IMR-90 (cell line): ENCODE data around the gene MAP3K7CL. TPM values are rescaled to one million over a fixed set of nuclear protein-coding genes. Genes with fewer than 3 reads are reported as not detected.

ENCODE experiments used
- ATAC-seq: fragments of 200-7000 bp; cut with Tn5 transposase; 2 replicates; pipeline ENCODE4 v1.9.1; 2020; ENCODE audit warnings: low read depth, mild to moderate bottlenecking, moderate library complexity
- BruUV-seq: library from RNA; stranded (reverse); fragments of 400-500 nt; replicated peaks from 2 replicates; lab custom pipeline; 2021; lab: Mats Ljungman, UMichigan
- CTCF ChIA-PET: fragments of 300-600 bp; formaldehyde crosslinking; extraction: SDS; loops from one replicate; lab custom pipeline; 2021; ENCODE audit warnings: antibody characterized with exemption; lab: Yijun Ruan, JAX
- POLR2A ChIA-PET: fragments of 300-600 bp; sonication (Branson Sonifier 250); formaldehyde crosslinking; loops from one replicate; lab custom pipeline; 2022; ENCODE audit warnings: antibody characterized with exemption; ENCODE audit not compliant: unreplicated experiment; lab: Charles Lee
- DNase-seq: peaks from one replicate; pipeline ENCODE4 v3.0.0; 2013
- H2AFZ ChIP-seq: replicated peaks from 2 replicates; pipeline ENCODE3; 2013; ENCODE audit warnings: low read length, mild to moderate bottlenecking; ENCODE audit not compliant: poor library complexity
- H2AK5ac ChIP-seq: 2 replicates; pipeline ENCODE4 v1.6.1; 2013; ENCODE audit warnings: low read depth, low read length, inconsistent platforms
- H2AK9ac ChIP-seq: replicated peaks from 2 replicates; pipeline ENCODE3; 2013; ENCODE audit warnings: mild to moderate bottlenecking, low read depth, low read length, moderate library complexity; ENCODE audit not compliant: poor library complexity
- H2BK120ac ChIP-seq: 2 replicates; pipeline ENCODE4 v1.6.1; 2013; ENCODE audit warnings: low read depth, low read length, inconsistent platforms
- H2BK15ac ChIP-seq: 3 replicates; pipeline ENCODE4 v1.6.1; 2013; ENCODE audit warnings: low read depth, low read length, inconsistent platforms
- H2BK20ac ChIP-seq: 2 replicates; pipeline ENCODE4 v1.6.1; 2013; ENCODE audit warnings: low read depth, mild to moderate bottlenecking, inconsistent platforms, low read length, moderate library complexity
- H2BK5ac ChIP-seq: 2 replicates; pipeline ENCODE4 v1.6.1; 2013; ENCODE audit warnings: mild to moderate bottlenecking, low read depth, low read length, inconsistent platforms; ENCODE audit not compliant: poor library complexity, severe bottlenecking
- H3K14ac ChIP-seq: replicated peaks from 2 replicates; pipeline ENCODE4 v1.6.1; 2013; ENCODE audit warnings: low read depth, low read length, inconsistent platforms
- H3K18ac ChIP-seq: 2 replicates; pipeline ENCODE4 v1.6.1; 2013; ENCODE audit warnings: low read depth, low read length, control low read depth
- H3K23ac ChIP-seq: 2 replicates; pipeline ENCODE4 v1.6.1; 2013; ENCODE audit warnings: low read depth, low read length, inconsistent platforms
- H3K27ac ChIP-seq: 2 replicates; pipeline ENCODE4 v1.5.1; 2013; ENCODE audit warnings: mild to moderate bottlenecking, control low read depth, low read length; ENCODE audit not compliant: insufficient read depth
- H3K27me3 ChIP-seq: 2 replicates; pipeline ENCODE4 v1.6.1; 2013; ENCODE audit warnings: low read length; ENCODE audit not compliant: control insufficient read depth, insufficient read depth
- H3K36me3 ChIP-seq: 2 replicates; pipeline ENCODE4 v1.6.1; 2013; ENCODE audit warnings: low read length, mixed read lengths; ENCODE audit not compliant: control insufficient read depth, insufficient read depth
- H3K4ac ChIP-seq: 2 replicates; pipeline ENCODE4 v1.6.1; 2013; ENCODE audit warnings: low read depth, low read length, inconsistent platforms
- H3K4me1 ChIP-seq: 2 replicates; pipeline ENCODE4 v1.6.1; 2013; ENCODE audit warnings: low read length, mixed read lengths; ENCODE audit not compliant: control insufficient read depth, insufficient read depth
- H3K4me2 ChIP-seq: 2 replicates; pipeline ENCODE4 v1.6.1; 2013; ENCODE audit warnings: low read depth, mild to moderate bottlenecking, control low read depth, low read length, moderate library complexity
- H3K4me3 ChIP-seq: 2 replicates; pipeline ENCODE4 v1.5.1; 2013; ENCODE audit warnings: low read depth, mild to moderate bottlenecking, control low read depth, low read length, moderate library complexity; ENCODE audit not compliant: insufficient read depth
- H3K56ac ChIP-seq: 2 replicates; pipeline ENCODE4 v1.6.1; 2013; ENCODE audit warnings: low read length, inconsistent platforms; ENCODE audit not compliant: insufficient read depth; ENCODE audit errors: extremely low read depth
- H3K79me1 ChIP-seq, 2 experiments: 2 replicates each; pipeline ENCODE4 v1.6.1; 2013; ENCODE audit warnings: low read length in 2 of 2, inconsistent platforms in 1 of 2, low read depth in 1 of 2
- H3K9ac ChIP-seq: 2 replicates; pipeline ENCODE4 v1.6.1; 2013; ENCODE audit warnings: low read depth, low read length, control low read depth
- H3K9me1 ChIP-seq: 2 replicates; pipeline ENCODE4 v1.6.1; 2013; ENCODE audit warnings: low read length, inconsistent platforms; ENCODE audit not compliant: insufficient read depth
- H3K9me3 ChIP-seq: 2 replicates; pipeline ENCODE4 v1.6.1; 2013; ENCODE audit warnings: low read length; ENCODE audit not compliant: control insufficient read depth, insufficient read depth
- H4K20me1 ChIP-seq: 2 replicates; pipeline ENCODE4 v1.6.1; 2013; ENCODE audit warnings: low read length, inconsistent platforms; ENCODE audit not compliant: insufficient read depth
- H4K5ac ChIP-seq: 2 replicates; pipeline ENCODE4 v1.6.1; 2013; ENCODE audit warnings: mild to moderate bottlenecking, low read depth, low read length, control low read depth
- H4K8ac ChIP-seq, 2 experiments: 2 replicates each; pipeline ENCODE4 v1.6.1; 2013; ENCODE audit warnings: low read depth in 2 of 2, low read length in 2 of 2, control low read depth in 1 of 2, inconsistent platforms in 1 of 2
- H4K91ac ChIP-seq: 2 replicates; pipeline ENCODE4 v1.6.1; 2013; ENCODE audit warnings: low read depth, low read length, inconsistent platforms; ENCODE audit not compliant: insufficient read depth
- BHLHE40 ChIP-seq: fragments of 150-350 bp; IDR thresholded peaks from 2 replicates; pipeline ENCODE4 v1.6.1; 2016; ENCODE audit warnings: mild to moderate bottlenecking, low read depth, low read length
- CEBPB ChIP-seq: IDR thresholded peaks from 2 replicates; pipeline ENCODE4 v1.6.1; 2012; ENCODE audit warnings: low read depth, low read length, improper control_type of control experiment
- CHD1 ChIP-seq: IDR thresholded peaks from 2 replicates; pipeline ENCODE4 v1.6.1; 2012; ENCODE audit warnings: low read depth, low read length, improper control_type of control experiment
- FOS ChIP-seq: fragments of 150-350 bp; IDR thresholded peaks from 2 replicates; pipeline ENCODE4 v1.6.1; 2016; ENCODE audit warnings: low read depth, low read length
- MAFK ChIP-seq: IDR thresholded peaks from 2 replicates; pipeline ENCODE4 v1.6.1; 2012; ENCODE audit warnings: low read depth, low read length, improper control_type of control experiment
- MXI1 ChIP-seq: IDR thresholded peaks from 2 replicates; pipeline ENCODE4 v1.6.1; 2012; ENCODE audit warnings: low read depth, mild to moderate bottlenecking, low read length, moderate library complexity, borderline replicate concordance
- POLR2A ChIP-seq: IDR thresholded peaks from 2 replicates; pipeline ENCODE4 v1.6.1; 2012; ENCODE audit warnings: mild to moderate bottlenecking, low read depth, low read length
- RAD21 ChIP-seq: IDR thresholded peaks from 2 replicates; pipeline ENCODE4 v1.6.1; 2012; ENCODE audit warnings: low read length, improper control_type of control experiment
- RCOR1 ChIP-seq: IDR thresholded peaks from 2 replicates; pipeline ENCODE4 v1.6.1; 2012; ENCODE audit warnings: mild to moderate bottlenecking, low read length, improper control_type of control experiment; ENCODE audit not compliant: insufficient replicate concordance
- RFX5 ChIP-seq: IDR thresholded peaks from 2 replicates; pipeline ENCODE4 v1.8.0; 2012; ENCODE audit warnings: low read depth, mild to moderate bottlenecking, low read length, moderate library complexity
- dilution Hi-C: fragments of 300-500 bp; cut with HindIII; formaldehyde crosslinking; loops from one replicate; pipeline ENCODE4 v1.14.3; 2018; ENCODE audit warnings: low sequenced_read_pairs; ENCODE audit not compliant: unreplicated experiment
- in situ Hi-C: fragments of 300-500 bp; cut with MboI; formaldehyde crosslinking; loops from 3 replicates; pipeline ENCODE4 v1.14.3; 2019; ENCODE audit warnings: low sequenced_read_pairs, inconsistent platforms, mixed read lengths
- intact Hi-C: fragments of 100-400 bp; cut with micrococcal nuclease; formaldehyde crosslinking; loops from 2 replicates; pipeline ENCODE4 v1.10.0; 2022
- polyA plus RNA-seq, 3 experiments: library from polyadenylated mRNA; depleted of rRNA; stranded (reverse); fragments of >200 nt; gene quantifications; 2 replicates each; pipeline ENCODE4 v1.2.3, GENCODE V29; 2012; ENCODE audit warnings: low replicate concordance in 1 of 3
- total RNA-seq: library from RNA; depleted of rRNA; stranded (reverse); fragments of >200 nt; gene quantifications from 2 replicates; pipeline ENCODE4 v1.2.3, GENCODE V29; 2012
- TF ChIP-seq, protein P1 (sequence below): fragments of 150-350 bp; IDR thresholded peaks from 2 replicates; pipeline ENCODE4 v1.6.1; 2016; ENCODE audit warnings: low read depth, mild to moderate bottlenecking, low read length, moderate library complexity, borderline replicate concordance
- TF ChIP-seq, protein P2 (sequence below): conservative IDR thresholded peaks from 2 replicates; pipeline ENCODE4 v1.5.1; 2012; ENCODE audit warnings: mild to moderate bottlenecking, low read depth, low read length, improper control_type of control experiment

Gene MAP3K7CL
- total and polyA plus RNA-seq, 2 of the 4 experiments (the other 2 are of a cell fraction) = 21.0 to 22.3 TPM

DNA sequence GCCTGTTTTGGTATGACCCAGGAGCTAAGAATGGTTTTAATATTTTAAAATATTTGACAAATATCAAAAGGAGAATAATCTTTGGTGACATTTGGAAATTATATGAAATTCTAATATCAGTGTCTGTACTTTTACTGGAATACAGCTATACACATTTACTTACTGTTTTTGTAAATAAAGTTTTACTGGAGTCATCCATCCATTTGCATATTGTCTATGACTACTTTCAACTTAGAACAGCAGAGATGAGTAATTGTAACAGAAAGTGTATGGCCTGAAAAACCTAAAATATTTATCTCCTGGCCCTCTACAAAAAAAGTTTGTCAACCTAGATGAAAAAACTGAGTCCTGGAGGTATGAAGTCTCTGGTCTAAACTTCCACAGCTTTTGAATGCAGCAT, 5.8 kb upstream of the MAP3K7CL start:
- DNase-seq = no peak
- no peak overlapping the region for H3K4me2 ChIP-seq
- no peaks in the 10 kb centered on the region for H3K27me3 ChIP-seq
- no peak overlapping the region; the same call in 1 of the 2 replicates for H2AK5ac ChIP-seq
- no peak for ATAC-seq
- no peaks in the 10 kb centered on the region; the same call in 1 of the 2 replicates for H3K9me3 ChIP-seq
- H2BK120ac ChIP-seq = no peak overlapping the region
- no peaks in the 10 kb centered on the region for H3K79me1 ChIP-seq
- TF ChIP-seq POLR2A (no peak), MAFK (no peak), CHD1 (no peak), FOS (no peak), MXI1 (no peak), RAD21 (no peak), RFX5 (no peak), RCOR1 (no peak), BHLHE40 (no peak), CEBPB (no peak)
- TF ChIP-seq, protein P1, sequence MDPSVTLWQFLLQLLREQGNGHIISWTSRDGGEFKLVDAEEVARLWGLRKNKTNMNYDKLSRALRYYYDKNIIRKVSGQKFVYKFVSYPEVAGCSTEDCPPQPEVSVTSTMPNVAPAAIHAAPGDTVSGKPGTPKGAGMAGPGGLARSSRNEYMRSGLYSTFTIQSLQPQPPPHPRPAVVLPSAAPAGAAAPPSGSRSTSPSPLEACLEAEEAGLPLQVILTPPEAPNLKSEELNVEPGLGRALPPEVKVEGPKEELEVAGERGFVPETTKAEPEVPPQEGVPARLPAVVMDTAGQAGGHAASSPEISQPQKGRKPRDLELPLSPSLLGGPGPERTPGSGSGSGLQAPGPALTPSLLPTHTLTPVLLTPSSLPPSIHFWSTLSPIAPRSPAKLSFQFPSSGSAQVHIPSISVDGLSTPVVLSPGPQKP = no peak
- TF ChIP-seq, protein P2, sequence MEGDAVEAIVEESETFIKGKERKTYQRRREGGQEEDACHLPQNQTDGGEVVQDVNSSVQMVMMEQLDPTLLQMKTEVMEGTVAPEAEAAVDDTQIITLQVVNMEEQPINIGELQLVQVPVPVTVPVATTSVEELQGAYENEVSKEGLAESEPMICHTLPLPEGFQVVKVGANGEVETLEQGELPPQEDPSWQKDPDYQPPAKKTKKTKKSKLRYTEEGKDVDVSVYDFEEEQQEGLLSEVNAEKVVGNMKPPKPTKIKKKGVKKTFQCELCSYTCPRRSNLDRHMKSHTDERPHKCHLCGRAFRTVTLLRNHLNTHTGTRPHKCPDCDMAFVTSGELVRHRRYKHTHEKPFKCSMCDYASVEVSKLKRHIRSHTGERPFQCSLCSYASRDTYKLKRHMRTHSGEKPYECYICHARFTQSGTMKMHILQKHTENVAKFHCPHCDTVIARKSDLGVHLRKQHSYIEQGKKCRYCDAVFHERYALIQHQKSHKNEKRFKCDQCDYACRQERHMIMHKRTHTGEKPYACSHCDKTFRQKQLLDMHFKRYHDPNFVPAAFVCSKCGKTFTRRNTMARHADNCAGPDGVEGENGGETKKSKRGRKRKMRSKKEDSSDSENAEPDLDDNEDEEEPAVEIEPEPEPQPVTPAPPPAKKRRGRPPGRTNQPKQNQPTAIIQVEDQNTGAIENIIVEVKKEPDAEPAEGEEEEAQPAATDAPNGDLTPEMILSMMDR = no peak
- intact Hi-C loops (no loop called here), dilution Hi-C loops (no loop called here), in situ Hi-C loops (no loop called here)
- H2AK9ac ChIP-seq = no peak overlapping the region
- H3K4ac ChIP-seq = no peak overlapping the region
- no peak overlapping the region for H4K8ac ChIP-seq
- CTCF ChIA-PET = interaction anchor here (1.2 kb wide), 1 partner anchor 20 kb away, joined by 4 read pairs; no protein-coding TSS in a partner anchor
- no peak overlapping the region for H3K4me3 ChIP-seq
- H2AFZ ChIP-seq = no peak overlapping the region
- H2BK5ac ChIP-seq = no peak overlapping the region
- no TSS peak for BruUV-seq
- H2BK20ac ChIP-seq = no peak overlapping the region
- POLR2A ChIA-PET = interaction anchor here (0.7 kb wide), 1 partner anchor 13 kb away, joined by 8 read pairs; no protein-coding TSS in a partner anchor
- no peak overlapping the region for H3K9ac ChIP-seq
- H3K18ac ChIP-seq = no peak overlapping the region
- H3K9me1 ChIP-seq = no peaks in the 10 kb centered on the region
- no peak overlapping the region for H4K5ac ChIP-seq
- no peak overlapping the region for H3K56ac ChIP-seq
- no peaks in the 10 kb centered on the region for H3K36me3 ChIP-seq
- no peaks in the 10 kb centered on the region for H3K4me1 ChIP-seq
- H3K27ac ChIP-seq = no peak overlapping the region
- H4K91ac ChIP-seq = no peak overlapping the region
- H4K20me1 ChIP-seq = no peaks in the 10 kb centered on the region
- H3K14ac ChIP-seq = no peak overlapping the region
- H2BK15ac ChIP-seq = no peak overlapping the region
- no peak overlapping the region for H3K23ac ChIP-seq
